ENCODE data around the gene IQGAP2.
"Not testable (repeated sequence)": the region's sequence is repeated elsewhere in the genome, so short reads cannot be mapped to it uniquely, and the experiment has no call there.

Gene IQGAP2

DNA sequence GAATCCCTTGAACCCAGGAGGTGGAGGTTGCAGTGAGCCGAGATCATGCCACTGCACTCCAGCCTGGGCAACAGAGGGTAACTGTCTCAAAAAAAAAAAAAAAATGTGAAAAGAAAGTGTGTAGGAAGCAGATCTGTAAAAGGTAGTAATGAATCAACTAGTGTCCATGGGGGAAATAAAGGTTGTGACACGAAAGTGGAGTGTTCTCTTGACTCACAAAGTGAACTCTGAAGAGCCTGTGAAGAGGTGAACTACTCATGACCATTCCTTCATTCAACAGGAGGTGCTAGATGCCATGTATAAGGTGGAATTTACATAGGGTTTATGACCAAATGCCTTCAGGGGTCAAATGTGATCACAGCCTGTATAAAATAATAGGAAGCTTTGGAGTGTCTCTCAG lies 12.8 kb downstream of the IQGAP2 start:
- DNase-seq: no peak

DNA sequence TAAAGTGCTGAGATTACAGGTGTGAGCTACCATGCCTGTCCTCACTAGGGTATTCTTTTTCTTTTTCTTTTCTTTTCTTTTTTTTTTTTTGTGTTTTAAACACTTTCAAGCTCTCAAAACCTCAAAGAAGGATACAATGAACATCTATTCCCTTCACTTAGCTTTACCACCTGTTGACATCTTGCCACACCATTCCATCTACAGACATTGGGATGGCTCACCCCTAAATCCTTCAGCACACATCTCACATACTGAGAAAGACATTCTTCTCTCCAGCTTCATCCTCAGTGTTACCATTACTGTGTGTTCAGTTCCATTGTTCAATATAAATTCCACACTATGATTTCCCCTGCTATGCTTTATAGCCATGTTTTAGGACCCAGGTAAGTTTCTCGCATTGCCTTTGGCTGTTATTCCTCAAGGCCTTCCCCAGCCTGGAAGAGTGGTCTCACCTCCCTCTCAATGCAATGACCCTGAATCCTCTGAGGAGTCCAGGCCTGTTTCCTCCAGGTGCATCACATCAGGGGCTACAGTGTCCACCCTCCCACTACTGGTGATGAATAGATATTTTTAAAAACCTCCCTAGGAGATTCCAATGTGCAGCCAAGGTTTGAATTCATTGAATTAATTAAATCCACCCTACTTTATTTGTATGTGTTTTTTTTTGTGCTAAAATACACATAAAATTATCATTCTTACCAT lies 16.7 kb downstream of the IQGAP2 start:
- DNase-seq: no peak

DNA sequence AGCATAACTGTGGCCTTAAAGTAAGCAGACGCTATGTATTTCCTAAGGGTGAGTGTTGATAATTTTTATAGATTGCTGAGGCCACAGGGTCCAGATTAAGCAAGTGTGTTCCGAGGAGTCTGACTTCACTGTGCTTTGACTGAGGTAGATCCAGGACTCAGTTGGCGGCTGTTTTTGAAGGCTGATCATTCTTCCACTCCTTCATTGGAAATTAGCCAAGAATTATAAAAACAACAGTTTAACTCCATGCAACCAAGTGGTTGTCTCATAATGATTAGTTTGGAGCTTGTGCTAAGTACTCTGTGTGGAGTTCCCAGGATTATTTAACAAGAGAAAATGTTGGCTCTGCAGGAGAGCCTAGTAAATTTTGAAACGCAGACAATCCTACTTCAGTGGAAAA lies 19.1 kb downstream of the IQGAP2 start:
- DNase-seq: peak; percentile 56

DNA sequence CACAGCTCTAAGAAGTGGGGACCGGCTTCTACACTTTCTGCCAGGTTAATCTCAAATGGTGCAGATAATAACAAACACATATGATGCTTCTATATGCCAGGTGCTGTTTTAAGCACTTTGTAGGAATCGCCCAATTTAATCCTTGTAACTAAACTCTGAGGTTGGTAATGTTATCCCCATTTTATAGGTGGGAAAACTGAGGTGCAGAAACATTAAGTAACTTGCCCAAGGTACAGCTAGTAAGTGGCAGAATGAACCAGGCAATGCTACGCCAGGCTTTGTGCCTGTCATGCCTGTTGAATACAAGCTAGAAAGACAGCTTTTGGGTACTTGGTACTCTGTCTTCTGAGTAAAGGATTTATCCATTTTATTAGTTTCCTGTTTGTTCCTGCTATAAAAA lies 19.7 kb downstream of the IQGAP2 start:
- no peak for DNase-seq

DNA sequence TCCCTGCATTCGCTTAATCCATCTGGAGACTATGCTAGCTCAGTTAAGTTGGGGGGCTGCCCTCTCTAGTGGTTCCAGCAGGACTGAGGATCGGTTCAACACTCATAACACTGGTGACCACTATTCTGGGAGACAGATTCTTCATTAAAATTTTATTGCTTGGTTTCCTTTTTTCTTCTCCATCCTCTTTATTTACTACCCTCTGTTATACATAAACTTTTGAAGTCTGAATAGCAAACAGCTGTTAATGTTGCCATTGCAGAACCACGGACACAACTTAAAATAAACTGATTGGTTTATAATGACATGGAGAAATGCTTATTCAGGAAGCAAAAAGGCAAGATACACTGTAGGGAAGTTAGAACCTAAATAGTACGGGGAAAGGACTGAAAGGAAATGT lies 22.1 kb downstream of the IQGAP2 start:
- DNase-seq: no peak

- no peak for DNase-seq
These were observed 23.1 kb downstream of the IQGAP2 start for GRCh38 chr5:76425928-76426804.

GRCh38 chr5:76427206-76428140 lies 24.4 kb downstream of the IQGAP2 start:
- DNase-seq: no peak

- DNase-seq: not testable (repeated sequence)
These were observed 25.5 kb downstream of the IQGAP2 start for GRCh38 chr5:76428550-76428949.

DNA sequence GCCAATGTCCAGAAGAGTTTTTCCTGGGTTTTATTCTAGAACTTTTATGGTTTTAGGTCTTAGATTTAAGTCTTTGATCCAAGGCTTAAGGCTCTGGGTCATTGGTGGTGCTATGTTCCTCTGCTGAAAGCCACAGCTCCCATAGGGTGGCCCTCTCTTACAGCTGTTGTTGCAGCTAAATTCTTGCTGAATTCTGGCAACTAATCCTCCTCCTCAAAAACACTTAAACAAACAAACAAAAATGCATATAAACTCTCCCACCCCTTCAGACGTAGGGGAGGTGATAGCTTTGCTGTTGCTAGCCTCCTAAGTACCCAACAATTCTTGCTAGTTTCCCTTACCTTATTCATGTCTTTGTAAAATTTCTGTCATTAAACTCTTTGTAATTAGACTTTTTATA lies 30.2 kb downstream of the IQGAP2 start:
- DNase-seq: no peak

DNA sequence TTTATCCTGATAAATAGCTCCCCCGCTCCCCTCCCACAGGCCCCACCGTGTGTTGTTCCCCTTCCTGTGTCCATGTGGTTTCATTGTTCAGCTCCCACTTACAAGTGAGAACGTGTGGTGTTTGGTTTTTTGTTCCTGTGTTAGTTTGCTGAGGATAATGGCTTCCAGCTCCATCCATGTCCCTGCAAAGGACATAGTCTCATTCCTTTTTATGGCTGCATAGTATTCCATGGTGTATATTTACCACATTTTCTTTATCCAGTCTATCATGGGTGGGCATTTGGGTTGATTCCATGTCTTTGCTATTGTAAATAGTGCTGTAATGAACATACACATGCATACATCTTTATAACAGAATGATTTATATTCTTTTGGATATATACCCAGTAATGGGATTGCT lies 34.4 kb downstream of the IQGAP2 start:
- not testable (repeated sequence) for DNase-seq

- no peak for DNase-seq
These were observed 34.9 kb downstream of the IQGAP2 start for GRCh38 chr5:76438025-76438424.

DNA sequence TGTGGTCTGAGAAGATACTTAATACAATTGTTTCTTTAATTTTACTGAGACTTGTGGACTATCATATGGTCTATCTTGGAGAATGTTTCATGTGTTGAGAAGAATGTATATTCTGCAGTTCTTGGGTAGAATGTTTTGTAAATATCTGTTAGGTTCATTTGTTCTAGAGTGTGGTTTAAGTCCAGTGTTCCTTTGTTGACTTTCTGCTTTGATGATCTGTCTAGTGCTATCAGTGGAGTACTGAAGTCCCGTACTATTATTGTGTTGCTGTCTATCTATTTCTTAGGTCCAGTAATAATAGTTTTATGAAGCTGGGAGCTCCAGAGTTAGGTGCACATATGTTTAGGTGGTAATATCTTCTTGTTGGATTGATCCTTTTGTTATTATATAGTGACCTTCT lies 36.1 kb downstream of the IQGAP2 start:
- no peak for DNase-seq

GRCh38 chr5:76439929-76440328 lies 36.8 kb downstream of the IQGAP2 start:
- no peak for DNase-seq

- DNase-seq: no peak
These were observed 38.0 kb downstream of the IQGAP2 start for GRCh38 chr5:76441101-76441500.

- no peak for DNase-seq
These were observed 39.0 kb downstream of the IQGAP2 start for GRCh38 chr5:76441890-76442673.

- DNase-seq: no peak
These were observed 40.1 kb downstream of the IQGAP2 start for GRCh38 chr5:76443066-76443800.

GRCh38 chr5:76445063-76445462 lies 42.0 kb downstream of the IQGAP2 start:
- peak; percentile 58 for DNase-seq

GRCh38 chr5:76445830-76446229 lies 42.7 kb downstream of the IQGAP2 start:
- DNase-seq: peak; percentile 32

- DNase-seq: no peak
These were observed 43.7 kb downstream of the IQGAP2 start for GRCh38 chr5:76446776-76447175.

- no peak for DNase-seq
These were observed 46.5 kb downstream of the IQGAP2 start for GRCh38 chr5:76449606-76450005.

GRCh38 chr5:76450054-76450453 lies 47.0 kb downstream of the IQGAP2 start:
- DNase-seq: peak; percentile 47

Measured in hematopoietic multipotent progenitor cell treated with erythropoietin and hydrocortisone succinate and interleukin-3 and kit ligand, for 6 days (in vitro differentiated cells).